ENCODE results near the gene RAD23B. TPM values are rescaled to one million over a fixed set of nuclear protein-coding genes. Genes with fewer than 3 reads are reported as not detected.

Gene RAD23B
- total and polyA plus RNA-seq, 2 of the 13 experiments (the other 11 are each of a cell fraction or from before 2014, with no cell fraction given), result 133 to 156 TPM

DNA sequence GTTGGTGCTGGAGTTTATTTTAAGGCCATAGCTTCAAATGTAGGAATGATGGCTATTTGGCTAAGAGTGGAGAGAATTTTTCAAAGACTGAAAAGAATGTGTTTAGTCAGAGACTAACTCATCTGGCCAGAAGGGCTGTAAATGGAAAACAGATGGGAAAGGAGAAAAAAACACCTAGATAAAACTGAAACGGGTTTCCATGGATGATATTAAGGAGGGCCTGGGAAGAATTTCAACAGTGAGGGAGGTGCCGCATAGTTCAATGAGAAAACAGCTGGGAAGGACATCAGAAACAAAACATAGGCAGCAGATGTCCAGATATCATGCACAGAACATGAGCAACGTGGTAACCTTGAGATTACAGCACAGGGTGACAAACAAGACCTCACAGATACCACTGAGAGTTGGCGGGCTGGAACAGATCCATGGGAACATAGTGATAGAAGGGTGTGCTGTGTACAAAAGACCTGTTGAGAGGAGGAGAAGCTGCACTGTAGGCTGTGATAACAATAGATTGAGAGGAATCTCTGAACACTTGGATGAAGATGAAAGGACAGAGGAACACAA is 31.2 kb upstream of the RAD23B start (continued):
- TF ChIP-seq CERS6 (CRISPR knock-in tag; IDR thresholded peaks at IDR 0.05), result no peak
- TF ChIP-seq MED8 (CRISPR knock-in tag; IDR thresholded peaks at IDR 0.05; ENCODE audit: insufficient replicate concordance), result no peak
- peak; percentile 59; the same call in 1 of the 2 replicates for TF ChIP-seq ZNF124 (CRISPR knock-in tag; IDR thresholded peaks at IDR 0.05)
- TF ChIP-seq HES4 (CRISPR knock-in tag; IDR thresholded peaks at IDR 0.05; ENCODE audit: borderline replicate concordance), result no peak
- no peak for TF ChIP-seq ZNF329 (CRISPR knock-in tag; IDR thresholded peaks at IDR 0.05; ENCODE audit: low read depth)
- TF ChIP-seq IRF2 (CRISPR knock-in tag; IDR thresholded peaks at IDR 0.05), result peak; percentile 78
- TF ChIP-seq, protein P1, sequence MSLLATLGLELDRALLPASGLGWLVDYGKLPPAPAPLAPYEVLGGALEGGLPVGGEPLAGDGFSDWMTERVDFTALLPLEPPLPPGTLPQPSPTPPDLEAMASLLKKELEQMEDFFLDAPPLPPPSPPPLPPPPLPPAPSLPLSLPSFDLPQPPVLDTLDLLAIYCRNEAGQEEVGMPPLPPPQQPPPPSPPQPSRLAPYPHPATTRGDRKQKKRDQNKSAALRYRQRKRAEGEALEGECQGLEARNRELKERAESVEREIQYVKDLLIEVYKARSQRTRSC (CRISPR knock-in tag; IDR thresholded peaks at IDR 0.05; ENCODE audit: low read depth), result no peak
- TF ChIP-seq ATF1 (CRISPR knock-in tag; IDR thresholded peaks at IDR 0.05), result peak; percentile 25; the same call in 1 of the 2 replicates
- 0 out of 2 replicates have a peak, but pooled peaks have one; percentile 53 for TF ChIP-seq SIX4 (CRISPR knock-in tag; IDR thresholded peaks at IDR 0.05)
- TF ChIP-seq FOXA3 (CRISPR knock-in tag; IDR thresholded peaks at IDR 0.05), result peak; percentile 93
- peak; percentile 66 for TF ChIP-seq NR2F6 (IDR thresholded peaks at IDR 0.05)
- peak; percentile 78 for TF ChIP-seq NR2F6 (CRISPR knock-in tag; IDR thresholded peaks at IDR 0.05)
- TF ChIP-seq RBAK (CRISPR knock-in tag; IDR thresholded peaks at IDR 0.05), result no peak
- peak; percentile 88 for TF ChIP-seq TEAD3 (CRISPR knock-in tag; optimal IDR thresholded peaks at IDR 0.05; ENCODE audit: borderline replicate concordance)
- 0 out of 2 replicates have a peak, but pooled peaks have one; percentile 42 for TF ChIP-seq KAT7 (CRISPR knock-in tag; IDR thresholded peaks at IDR 0.05; ENCODE audit: borderline replicate concordance)
- TF ChIP-seq, protein P2, sequence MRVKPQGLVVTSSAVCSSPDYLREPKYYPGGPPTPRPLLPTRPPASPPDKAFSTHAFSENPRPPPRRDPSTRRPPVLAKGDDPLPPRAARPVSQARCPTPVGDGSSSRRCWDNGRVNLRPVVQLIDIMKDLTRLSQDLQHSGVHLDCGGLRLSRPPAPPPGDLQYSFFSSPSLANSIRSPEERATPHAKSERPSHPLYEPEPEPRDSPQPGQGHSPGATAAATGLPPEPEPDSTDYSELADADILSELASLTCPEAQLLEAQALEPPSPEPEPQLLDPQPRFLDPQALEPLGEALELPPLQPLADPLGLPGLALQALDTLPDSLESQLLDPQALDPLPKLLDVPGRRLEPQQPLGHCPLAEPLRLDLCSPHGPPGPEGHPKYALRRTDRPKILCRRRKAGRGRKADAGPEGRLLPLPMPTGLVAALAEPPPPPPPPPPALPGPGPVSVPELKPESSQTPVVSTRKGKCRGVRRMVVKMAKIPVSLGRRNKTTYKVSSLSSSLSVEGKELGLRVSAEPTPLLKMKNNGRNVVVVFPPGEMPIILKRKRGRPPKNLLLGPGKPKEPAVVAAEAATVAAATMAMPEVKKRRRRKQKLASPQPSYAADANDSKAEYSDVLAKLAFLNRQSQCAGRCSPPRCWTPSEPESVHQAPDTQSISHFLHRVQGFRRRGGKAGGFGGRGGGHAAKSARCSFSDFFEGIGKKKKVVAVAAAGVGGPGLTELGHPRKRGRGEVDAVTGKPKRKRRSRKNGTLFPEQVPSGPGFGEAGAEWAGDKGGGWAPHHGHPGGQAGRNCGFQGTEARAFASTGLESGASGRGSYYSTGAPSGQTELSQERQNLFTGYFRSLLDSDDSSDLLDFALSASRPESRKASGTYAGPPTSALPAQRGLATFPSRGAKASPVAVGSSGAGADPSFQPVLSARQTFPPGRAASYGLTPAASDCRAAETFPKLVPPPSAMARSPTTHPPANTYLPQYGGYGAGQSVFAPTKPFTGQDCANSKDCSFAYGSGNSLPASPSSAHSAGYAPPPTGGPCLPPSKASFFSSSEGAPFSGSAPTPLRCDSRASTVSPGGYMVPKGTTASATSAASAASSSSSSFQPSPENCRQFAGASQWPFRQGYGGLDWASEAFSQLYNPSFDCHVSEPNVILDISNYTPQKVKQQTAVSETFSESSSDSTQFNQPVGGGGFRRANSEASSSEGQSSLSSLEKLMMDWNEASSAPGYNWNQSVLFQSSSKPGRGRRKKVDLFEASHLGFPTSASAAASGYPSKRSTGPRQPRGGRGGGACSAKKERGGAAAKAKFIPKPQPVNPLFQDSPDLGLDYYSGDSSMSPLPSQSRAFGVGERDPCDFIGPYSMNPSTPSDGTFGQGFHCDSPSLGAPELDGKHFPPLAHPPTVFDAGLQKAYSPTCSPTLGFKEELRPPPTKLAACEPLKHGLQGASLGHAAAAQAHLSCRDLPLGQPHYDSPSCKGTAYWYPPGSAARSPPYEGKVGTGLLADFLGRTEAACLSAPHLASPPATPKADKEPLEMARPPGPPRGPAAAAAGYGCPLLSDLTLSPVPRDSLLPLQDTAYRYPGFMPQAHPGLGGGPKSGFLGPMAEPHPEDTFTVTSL (CRISPR knock-in tag; IDR thresholded peaks at IDR 0.05; ENCODE audit: borderline replicate concordance), result peak; percentile 65; the same call in 1 of the 2 replicates
- peak; percentile 58; the same call in 1 of the 2 replicates for TF ChIP-seq ZNF335 (CRISPR knock-in tag; IDR thresholded peaks at IDR 0.05)
- TF ChIP-seq, protein P3, sequence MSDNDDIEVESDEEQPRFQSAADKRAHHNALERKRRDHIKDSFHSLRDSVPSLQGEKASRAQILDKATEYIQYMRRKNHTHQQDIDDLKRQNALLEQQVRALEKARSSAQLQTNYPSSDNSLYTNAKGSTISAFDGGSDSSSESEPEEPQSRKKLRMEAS (IDR thresholded peaks at IDR 0.05), result peak; percentile 54; the same call in 1 of the 2 replicates
- no peak for TF ChIP-seq ZKSCAN5 (CRISPR knock-in tag; IDR thresholded peaks at IDR 0.05)
- TF ChIP-seq CREM (IDR thresholded peaks at IDR 0.05), result peak; percentile 73
- TF ChIP-seq CREM (CRISPR knock-in tag; IDR thresholded peaks at IDR 0.05), result no peak
- TF ChIP-seq TFDP2 (CRISPR knock-in tag; IDR thresholded peaks at IDR 0.05), result peak; percentile 91
- peak; percentile 73; the same call in 1 of the 2 replicates for TF ChIP-seq SNAPC2 (CRISPR knock-in tag; IDR thresholded peaks at IDR 0.05)
- TF ChIP-seq KAT8 (CRISPR knock-in tag; IDR thresholded peaks at IDR 0.05), result 0 out of 2 replicates have a peak, but pooled peaks have one; percentile 32
- peak; percentile 76 for TF ChIP-seq HHEX (CRISPR knock-in tag; IDR thresholded peaks at IDR 0.05)

Measured in HepG2 (cell line).